HEK293 (cell line): ENCODE measurements around the gene QPCTL.
A peak's percentile ranks its signal among the peaks of the same experiment; 100 is the strongest.

Source experiments
- CTCF ChIP-seq: fragments of 450-650 bp; formaldehyde crosslinking; IDR thresholded peaks from 2 replicates; pipeline ENCODE4 v1.5.1; 2016; ENCODE audit warnings: missing biosample characterization, missing genetic modification characterization
- FEZF1 ChIP-seq: fragments of 450-650 bp; formaldehyde crosslinking; IDR thresholded peaks from 2 replicates; pipeline ENCODE4 v1.5.1; 2016; ENCODE audit warnings: missing biosample characterization, missing genetic modification characterization
- GLI2 ChIP-seq: fragments of 450-650 bp; formaldehyde crosslinking; IDR thresholded peaks from 2 replicates; pipeline ENCODE4; 2017; ENCODE audit warnings: missing biosample characterization, missing genetic modification characterization, low read depth, borderline replicate concordance
- PBX3 ChIP-seq: sonication (generic); formaldehyde crosslinking; IDR thresholded peaks from 2 replicates; pipeline ENCODE4 v1.8.1; 2022; ENCODE audit warnings: mild to moderate bottlenecking, moderate library complexity, missing genetic modification reagents
- PRDM4 ChIP-seq: fragments of 450-650 bp; formaldehyde crosslinking; IDR thresholded peaks from 2 replicates; pipeline ENCODE4 v1.5.1; 2017; ENCODE audit warnings: missing biosample characterization, missing genetic modification characterization
- SALL2 ChIP-seq: fragments of 450-650 bp; formaldehyde crosslinking; IDR thresholded peaks from 2 replicates; pipeline ENCODE4 v1.5.0; 2017; ENCODE audit warnings: missing biosample characterization, mild to moderate bottlenecking, missing genetic modification characterization, borderline replicate concordance
- SP7 ChIP-seq: fragments of 450-650 bp; formaldehyde crosslinking; IDR thresholded peaks from 2 replicates; pipeline ENCODE4 v1.5.1; 2016; ENCODE audit warnings: missing biosample characterization, missing genetic modification characterization
- TRIM28 ChIP-seq: IDR thresholded peaks from 2 replicates; pipeline ENCODE4 v1.6.1; 2011; ENCODE audit warnings: low read length, control low read depth, borderline replicate concordance
- ZFP3 ChIP-seq: fragments of 450-650 bp; formaldehyde crosslinking; IDR thresholded peaks from 2 replicates; pipeline ENCODE4 v1.5.1; 2016; ENCODE audit warnings: low read depth, missing biosample characterization, missing genetic modification characterization
- ZNF114 ChIP-seq: fragments of 450-650 bp; formaldehyde crosslinking; IDR thresholded peaks from 2 replicates; pipeline ENCODE4 v1.5.0; 2017; ENCODE audit warnings: missing biosample characterization, missing genetic modification characterization
- ZNF121 ChIP-seq: fragments of 450-650 bp; formaldehyde crosslinking; IDR thresholded peaks from 2 replicates; pipeline ENCODE4 v1.5.1; 2016; ENCODE audit warnings: missing biosample characterization, missing genetic modification characterization
- ZNF146 ChIP-seq: fragments of 450-650 bp; formaldehyde crosslinking; IDR thresholded peaks from 2 replicates; pipeline ENCODE4 v1.5.1; 2016; ENCODE audit warnings: missing biosample characterization, missing genetic modification characterization
- ZNF24 ChIP-seq: fragments of 450-650 bp; formaldehyde crosslinking; IDR thresholded peaks from 2 replicates; pipeline ENCODE4 v1.5.1; 2016; ENCODE audit warnings: missing biosample characterization, missing genetic modification characterization
- ZNF280D ChIP-seq: fragments of 450-650 bp; formaldehyde crosslinking; IDR thresholded peaks from 2 replicates; pipeline ENCODE4 v1.5.1; 2016; ENCODE audit warnings: missing biosample characterization, missing genetic modification characterization
- ZNF311 ChIP-seq: fragments of 450-650 bp; formaldehyde crosslinking; IDR thresholded peaks from 2 replicates; pipeline ENCODE4 v1.5.1; 2017; ENCODE audit warnings: missing biosample characterization, missing genetic modification characterization, borderline replicate concordance
- ZNF341 ChIP-seq: fragments of 450-650 bp; formaldehyde crosslinking; IDR thresholded peaks from 2 replicates; pipeline ENCODE4; 2016; ENCODE audit warnings: low read depth, missing biosample characterization, missing genetic modification characterization
- ZNF362 ChIP-seq: fragments of 450-650 bp; formaldehyde crosslinking; IDR thresholded peaks from 2 replicates; pipeline ENCODE4 v1.5.1; 2016; ENCODE audit warnings: missing biosample characterization, missing genetic modification characterization
- ZNF48 ChIP-seq: fragments of 450-650 bp; formaldehyde crosslinking; IDR thresholded peaks from 2 replicates; pipeline ENCODE4 v1.5.1; 2016; ENCODE audit warnings: missing biosample characterization, missing genetic modification characterization
- ZNF488 ChIP-seq: fragments of 450-650 bp; formaldehyde crosslinking; IDR thresholded peaks from 2 replicates; pipeline ENCODE4 v1.5.1; 2016; ENCODE audit warnings: missing biosample characterization, missing genetic modification characterization
- ZNF596 ChIP-seq: fragments of 450-650 bp; IDR thresholded peaks from 2 replicates; pipeline ENCODE4 v1.5.0; 2018; ENCODE audit warnings: missing biosample characterization, mild to moderate bottlenecking, missing genetic modification characterization, moderate library complexity
- ZNF600 ChIP-seq: fragments of 450-650 bp; formaldehyde crosslinking; IDR thresholded peaks from 2 replicates; pipeline ENCODE4 v1.5.1; 2016; ENCODE audit warnings: missing biosample characterization, missing genetic modification characterization
- ZNF624 ChIP-seq: fragments of 450-650 bp; formaldehyde crosslinking; IDR thresholded peaks from 2 replicates; pipeline ENCODE4 v1.5.1; 2017; ENCODE audit warnings: missing biosample characterization, missing genetic modification characterization
- ZNF670 ChIP-seq: fragments of 450-650 bp; formaldehyde crosslinking; IDR thresholded peaks from 2 replicates; pipeline ENCODE4 v1.5.1; 2016; ENCODE audit warnings: missing biosample characterization, missing genetic modification characterization, low read depth
- ZNF692 ChIP-seq: fragments of 450-650 bp; formaldehyde crosslinking; IDR thresholded peaks from 2 replicates; pipeline ENCODE4 v1.5.1; 2016; ENCODE audit warnings: missing biosample characterization, missing genetic modification characterization
- ZNF701 ChIP-seq: fragments of 450-650 bp; formaldehyde crosslinking; IDR thresholded peaks from 2 replicates; pipeline ENCODE4 v1.5.1; 2016; ENCODE audit warnings: missing biosample characterization, missing genetic modification characterization
- ZNF707 ChIP-seq: fragments of 450-650 bp; formaldehyde crosslinking; IDR thresholded peaks from 2 replicates; pipeline ENCODE4 v1.5.1; 2016; ENCODE audit warnings: missing biosample characterization, missing genetic modification characterization
- ZNF776 ChIP-seq: fragments of 450-650 bp; formaldehyde crosslinking; IDR thresholded peaks from 2 replicates; pipeline ENCODE4 v1.5.0; 2017; ENCODE audit warnings: missing biosample characterization, missing genetic modification characterization, borderline replicate concordance
- ZSCAN16 ChIP-seq: fragments of 450-650 bp; formaldehyde crosslinking; IDR thresholded peaks from 2 replicates; pipeline ENCODE4 v1.5.1; 2016; ENCODE audit warnings: missing biosample characterization, missing genetic modification characterization

The QPCTL gene

GRCh38 chr19:45681391-45682015 lies 11.0 kb upstream of the QPCTL start (continued):
- 0 out of 2 replicates have a peak, but pooled peaks have one; percentile 78 for TF ChIP-seq PBX3 (CRISPR knock-in tag)
- peak; percentile 75 for TF ChIP-seq ZNF341 (tag by site-specific recombination)
- no peak for TF ChIP-seq ZNF114 (tag by site-specific recombination)
- no peak for TF ChIP-seq ZNF48 (tag by site-specific recombination)
- TF ChIP-seq ZFP3 (tag by site-specific recombination): no peak
- no peak for TF ChIP-seq GLI2 (tag by site-specific recombination)
- no peak for TF ChIP-seq PRDM4 (tag by site-specific recombination)
- TF ChIP-seq FEZF1: no peak
- TF ChIP-seq ZSCAN16 (tag by site-specific recombination): no peak
- no peak for TF ChIP-seq ZNF776 (tag by site-specific recombination)
- no peak for TF ChIP-seq ZNF311
- TF ChIP-seq ZNF670 (tag by site-specific recombination): no peak
- TF ChIP-seq ZNF692 (tag by site-specific recombination): peak; percentile 77; the same call in 1 of the 2 replicates
- TF ChIP-seq ZNF701 (tag by site-specific recombination): no peak
- no peak for TF ChIP-seq ZNF362 (tag by site-specific recombination)
- peak; percentile 74; the same call in 1 of the 2 replicates for TF ChIP-seq ZNF280D (tag by site-specific recombination)
- TF ChIP-seq ZNF488 (tag by site-specific recombination): no peak
- TF ChIP-seq SP7: peak; percentile 59; the same call in 1 of the 2 replicates
- peak; percentile 24 for TF ChIP-seq ZNF600 (tag by site-specific recombination)
- TF ChIP-seq ZNF624: no peak
- peak; percentile 97 for TF ChIP-seq CTCF
- TF ChIP-seq SALL2 (tag by site-specific recombination): no peak
- TF ChIP-seq ZNF596 (tag by site-specific recombination): no peak
- no peak for TF ChIP-seq ZNF707 (tag by site-specific recombination)
- no peak for TF ChIP-seq ZNF121 (tag by site-specific recombination)
- no peak for TF ChIP-seq ZNF146 (tag by site-specific recombination)
- peak; percentile 38; the same call in 1 of the 2 replicates for TF ChIP-seq ZNF24 (tag by site-specific recombination)
- TF ChIP-seq TRIM28: no peak
